Ovary (tissue), 3 donors: ENCODE data around the gene DCTPP1.

Experiments
- EP300 ChIP-seq: sonication (generic); formaldehyde crosslinking; IDR thresholded peaks from one replicate; pipeline ENCODE4 v1.6.1; 2017; ENCODE audit warnings: antibody characterized with exemption
- POLR2A ChIP-seq: fragments of 450-650 bp; IDR thresholded peaks from one replicate; pipeline ENCODE4 v1.6.1; 2017; ENCODE audit warnings: antibody characterized with exemption, mild to moderate bottlenecking, moderate library complexity
- TF ChIP-seq, protein P1 (sequence below), 3 donors: fragments of 450-650 bp in 2 of 3; fragments of 200-600 bp in 1 of 3; IDR thresholded peaks; one replicate each; pipeline versions ENCODE4 v1.5.1 to v1.8.0; 2016 to 2022; ENCODE audit warnings: antibody characterized with exemption in 3 of 3, mild to moderate bottlenecking in 1 of 3
- donor health status: DM: no; HTN: no; CAD: no.

- no peak for TF ChIP-seq POLR2A
- TF ChIP-seq, protein P1, sequence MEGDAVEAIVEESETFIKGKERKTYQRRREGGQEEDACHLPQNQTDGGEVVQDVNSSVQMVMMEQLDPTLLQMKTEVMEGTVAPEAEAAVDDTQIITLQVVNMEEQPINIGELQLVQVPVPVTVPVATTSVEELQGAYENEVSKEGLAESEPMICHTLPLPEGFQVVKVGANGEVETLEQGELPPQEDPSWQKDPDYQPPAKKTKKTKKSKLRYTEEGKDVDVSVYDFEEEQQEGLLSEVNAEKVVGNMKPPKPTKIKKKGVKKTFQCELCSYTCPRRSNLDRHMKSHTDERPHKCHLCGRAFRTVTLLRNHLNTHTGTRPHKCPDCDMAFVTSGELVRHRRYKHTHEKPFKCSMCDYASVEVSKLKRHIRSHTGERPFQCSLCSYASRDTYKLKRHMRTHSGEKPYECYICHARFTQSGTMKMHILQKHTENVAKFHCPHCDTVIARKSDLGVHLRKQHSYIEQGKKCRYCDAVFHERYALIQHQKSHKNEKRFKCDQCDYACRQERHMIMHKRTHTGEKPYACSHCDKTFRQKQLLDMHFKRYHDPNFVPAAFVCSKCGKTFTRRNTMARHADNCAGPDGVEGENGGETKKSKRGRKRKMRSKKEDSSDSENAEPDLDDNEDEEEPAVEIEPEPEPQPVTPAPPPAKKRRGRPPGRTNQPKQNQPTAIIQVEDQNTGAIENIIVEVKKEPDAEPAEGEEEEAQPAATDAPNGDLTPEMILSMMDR (IDR thresholded peaks at IDR 0.05) = no peak
- TF ChIP-seq EP300 = no peak
These were observed 14.7 kb upstream of the DCTPP1 start for GRCh38 chr16:30444231-30445148.
